Colonic mucosa (tissue), 4 donors: Measurements from ENCODE around the gene TMEM117. TPM values are rescaled to one million over a fixed set of nuclear protein-coding genes. Genes with fewer than 3 reads are reported as not detected.

Experiments
- DNase-seq: peaks from one replicate; pipeline ENCODE4 v3.0.0-alpha.2; 2020
- H3K27ac ChIP-seq: fragments of 200-600 bp; one replicate; pipeline ENCODE4 v1.8.0; 2021
- H3K27me3 ChIP-seq: fragments of 200-600 bp; one replicate; pipeline ENCODE4 v1.8.0; 2021
- H3K36me3 ChIP-seq: fragments of 200-600 bp; one replicate; pipeline ENCODE4 v1.8.0; 2021
- H3K4me1 ChIP-seq: fragments of 200-600 bp; one replicate; pipeline ENCODE4 v1.8.0; 2021; ENCODE audit warnings: mild to moderate bottlenecking
- H3K4me3 ChIP-seq: fragments of 200-600 bp; one replicate; pipeline ENCODE4 v1.8.0; 2021
- H3K9ac ChIP-seq, 2 donors: one replicate each; pipeline ENCODE4 v1.7.0; 2013; ENCODE audit warnings: control low read depth in 2 of 2, low read depth in 2 of 2, low read length in 2 of 2
- H3K9me3 ChIP-seq: fragments of 200-600 bp; one replicate; pipeline ENCODE4 v1.8.0; 2021
- intact Hi-C: fragments of 100-400 bp; cut with DNase I; formaldehyde crosslinking; loops from one replicate; pipeline ENCODE4 v1.14.1; 2022
- total RNA-seq, 2 donors: library from RNA; stranded (reverse); fragmentation: NEBNext Ultra II Directional in 1 of 2; extraction: Animal tissue kit (Norgen Biotek cat#: 25700) in 1 of 2; gene quantifications; one replicate each; pipeline ENCODE4 v1.2.1, GENCODE V29; 2021
- TF ChIP-seq, protein P1 (sequence below): fragments of 200-600 bp; IDR thresholded peaks from one replicate; pipeline ENCODE4 v1.8.0; 2022; ENCODE audit warnings: antibody characterized with exemption, mild to moderate bottlenecking
- donor health status: healthy.
- donor health status: DM: no; HTN: no; CAD: no.
- donor health status: DM: no; HTN: no; CAD: no.

The TMEM117 gene
- total RNA-seq, 2 donors from 2014 or later, result 7.4 to 8.0 TPM

DNA sequence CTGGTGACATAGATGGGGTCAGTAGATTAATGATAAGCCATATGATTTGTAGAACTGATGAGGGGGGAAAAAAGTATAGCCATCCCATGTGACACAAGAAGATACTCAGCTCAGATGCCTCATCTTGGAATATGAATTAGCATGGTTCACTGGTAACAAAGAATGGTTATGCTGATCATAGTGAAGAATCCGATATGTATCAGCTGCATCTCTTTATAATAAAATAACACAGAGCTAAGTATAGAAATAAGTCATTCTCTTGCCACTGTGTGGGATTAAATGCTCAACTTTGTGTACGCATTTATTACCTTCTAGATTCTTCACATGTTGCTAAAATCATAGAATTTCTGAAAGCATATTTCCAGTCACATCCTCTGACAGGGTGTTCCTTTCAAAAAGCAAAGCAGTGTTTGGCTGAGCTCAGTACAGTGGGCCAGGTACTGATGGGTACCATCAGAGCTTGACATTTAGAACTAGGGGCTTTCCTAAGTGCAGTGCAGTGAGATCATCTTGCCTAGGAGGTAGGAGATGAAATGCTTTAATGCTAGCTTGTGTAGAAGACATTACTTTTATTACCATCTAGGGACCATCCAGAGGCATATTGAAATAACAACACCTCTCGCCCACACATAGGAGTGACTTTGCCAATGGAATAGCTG lies 256.2 kb downstream of the TMEM117 start:
- no peaks in the 10 kb centered on the region for H3K9me3 ChIP-seq
- H3K4me3 ChIP-seq, result no peak overlapping the region
- H3K9ac ChIP-seq, result no peak overlapping the region
- no peaks in the 10 kb centered on the region for H3K4me1 ChIP-seq
- intact Hi-C loops, result no loop called here
- TF ChIP-seq, protein P1, sequence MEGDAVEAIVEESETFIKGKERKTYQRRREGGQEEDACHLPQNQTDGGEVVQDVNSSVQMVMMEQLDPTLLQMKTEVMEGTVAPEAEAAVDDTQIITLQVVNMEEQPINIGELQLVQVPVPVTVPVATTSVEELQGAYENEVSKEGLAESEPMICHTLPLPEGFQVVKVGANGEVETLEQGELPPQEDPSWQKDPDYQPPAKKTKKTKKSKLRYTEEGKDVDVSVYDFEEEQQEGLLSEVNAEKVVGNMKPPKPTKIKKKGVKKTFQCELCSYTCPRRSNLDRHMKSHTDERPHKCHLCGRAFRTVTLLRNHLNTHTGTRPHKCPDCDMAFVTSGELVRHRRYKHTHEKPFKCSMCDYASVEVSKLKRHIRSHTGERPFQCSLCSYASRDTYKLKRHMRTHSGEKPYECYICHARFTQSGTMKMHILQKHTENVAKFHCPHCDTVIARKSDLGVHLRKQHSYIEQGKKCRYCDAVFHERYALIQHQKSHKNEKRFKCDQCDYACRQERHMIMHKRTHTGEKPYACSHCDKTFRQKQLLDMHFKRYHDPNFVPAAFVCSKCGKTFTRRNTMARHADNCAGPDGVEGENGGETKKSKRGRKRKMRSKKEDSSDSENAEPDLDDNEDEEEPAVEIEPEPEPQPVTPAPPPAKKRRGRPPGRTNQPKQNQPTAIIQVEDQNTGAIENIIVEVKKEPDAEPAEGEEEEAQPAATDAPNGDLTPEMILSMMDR, result no peak
- no peaks in the 10 kb centered on the region for H3K27me3 ChIP-seq
- no peaks in the 10 kb centered on the region for H3K36me3 ChIP-seq
- DNase-seq, result no peak
- no peak overlapping the region for H3K27ac ChIP-seq

DNA sequence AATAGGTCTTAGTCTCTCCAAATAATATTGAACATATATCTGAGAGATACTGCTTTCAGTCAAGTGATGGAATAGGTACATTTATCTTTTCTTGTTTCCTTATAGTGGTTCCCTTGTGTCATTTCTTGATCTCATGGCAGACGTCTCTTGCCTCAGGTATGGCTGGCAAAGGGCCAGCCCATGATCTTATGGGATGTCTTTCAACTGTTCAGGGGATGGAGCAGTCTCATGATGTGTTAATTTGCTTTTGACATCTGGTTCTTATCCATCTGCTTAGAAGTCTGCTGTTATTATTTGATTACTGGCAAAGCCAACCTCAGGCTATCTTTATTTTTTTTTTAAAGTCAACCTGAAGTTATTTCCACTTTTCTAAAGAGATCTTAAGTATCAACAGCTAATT lies 262.9 kb downstream of the TMEM117 start:
- Histone ChIP-seq H3K9ac (no peak overlapping the region), H3K36me3 (no peaks in the 10 kb centered on the region), H3K9me3 (no peaks in the 10 kb centered on the region), H3K27me3 (no peaks in the 10 kb centered on the region), H3K4me3 (no peak overlapping the region), H3K27ac (no peak overlapping the region), H3K4me1 (no peaks in the 10 kb centered on the region)
- no peak for DNase-seq
- TF ChIP-seq, protein P1, result no peak
- intact Hi-C loops, result no loop called here

DNA sequence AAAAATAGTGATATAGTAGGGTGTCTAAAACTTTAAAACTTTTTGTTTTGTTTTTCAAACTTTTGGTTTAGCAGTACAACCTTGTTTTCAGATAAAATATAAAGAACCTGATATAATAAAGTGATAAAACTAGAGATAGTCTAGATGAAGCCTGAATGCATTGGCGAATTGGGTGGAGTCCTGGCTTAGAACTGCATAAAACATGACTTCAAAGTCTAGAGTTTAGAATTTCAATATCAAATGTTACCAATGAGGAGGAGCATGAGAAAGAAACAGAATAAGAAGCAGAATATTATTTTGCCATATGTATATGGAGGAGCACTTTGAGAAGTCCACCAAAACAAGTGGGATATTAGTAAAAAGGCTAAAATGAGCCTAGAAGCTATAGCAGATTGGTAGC lies 263.6 kb downstream of the TMEM117 start:
- H3K9ac ChIP-seq, result no peak overlapping the region
- intact Hi-C loops, result no loop called here
- H3K4me1 ChIP-seq, result no peaks in the 10 kb centered on the region
- DNase-seq, result no peak
- H3K4me3 ChIP-seq, result no peak overlapping the region
- TF ChIP-seq, protein P1, result no peak
- no peak overlapping the region for H3K27ac ChIP-seq
- no peaks in the 10 kb centered on the region for H3K36me3 ChIP-seq
- no peaks in the 10 kb centered on the region for H3K27me3 ChIP-seq
- no peaks in the 10 kb centered on the region for H3K9me3 ChIP-seq

DNA sequence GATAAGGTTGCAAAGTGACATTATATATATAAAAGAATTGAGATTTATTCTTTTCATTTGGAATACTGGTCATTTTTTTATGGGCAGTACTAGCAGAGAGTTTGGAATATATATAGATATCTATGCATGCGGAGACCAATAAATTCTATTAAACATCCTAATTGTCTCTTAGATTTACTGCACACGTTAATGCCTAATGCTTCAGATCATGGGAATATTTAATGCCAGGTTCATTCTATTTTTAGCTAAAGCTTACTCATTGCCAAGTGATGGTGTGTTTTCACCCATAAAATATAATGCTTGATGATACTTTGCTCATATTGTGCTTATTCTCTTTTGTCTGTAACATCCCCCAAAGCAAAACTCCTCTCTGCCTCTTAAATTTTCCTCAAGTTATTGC lies 264.4 kb downstream of the TMEM117 start:
- no peak for DNase-seq
- TF ChIP-seq, protein P1, result no peak
- H3K27me3 ChIP-seq, result no peaks in the 10 kb centered on the region

DNA sequence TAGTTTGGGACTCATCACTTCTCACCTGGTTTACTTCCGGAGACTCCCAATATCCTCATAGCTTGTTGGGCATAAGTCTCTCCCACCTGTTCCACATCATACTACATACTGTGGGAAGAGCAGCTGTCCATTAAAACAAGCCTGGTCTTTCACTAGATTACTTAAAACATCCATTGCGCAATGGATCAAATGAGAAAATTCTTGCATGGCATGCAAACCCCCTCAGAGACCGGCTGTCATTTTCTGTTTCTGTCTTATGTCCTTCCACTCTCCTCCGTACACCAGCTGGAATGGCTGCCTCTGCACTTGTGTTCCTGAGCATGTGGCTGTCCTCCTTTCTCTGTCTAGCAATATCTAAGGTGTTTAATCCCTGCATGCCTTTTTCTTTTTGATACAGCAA lies 265.6 kb downstream of the TMEM117 start:
- DNase-seq, result no peak
- H3K4me3 ChIP-seq, result no peak overlapping the region
- intact Hi-C loops, result no loop called here

More for the DNA sequence above, 264.4 kb downstream of the TMEM117 start:
- Histone ChIP-seq H3K4me3 (no peak overlapping the region), H3K27ac (no peak overlapping the region), H3K4me1 (no peaks in the 10 kb centered on the region), H3K9me3 (no peaks in the 10 kb centered on the region), H3K36me3 (no peaks in the 10 kb centered on the region), H3K9ac (no peak overlapping the region)
- intact Hi-C loops, result no loop called here

More for the DNA sequence above, 265.6 kb downstream of the TMEM117 start:
- no peaks in the 10 kb centered on the region for H3K4me1 ChIP-seq
- no peaks in the 10 kb centered on the region for H3K36me3 ChIP-seq
- no peak overlapping the region for H3K27ac ChIP-seq
- TF ChIP-seq, protein P1, result no peak
- no peaks in the 10 kb centered on the region for H3K27me3 ChIP-seq
- H3K9me3 ChIP-seq, result no peaks in the 10 kb centered on the region
- H3K9ac ChIP-seq, result no peak overlapping the region
